HG02610 (cell line): ENCODE data around the gene NKPD1.
"Not testable (repeated sequence)": the region's sequence is repeated elsewhere in the genome, so short reads cannot be mapped to it uniquely, and the experiment has no call there.

Source experiments
- ATAC-seq: cut with Tn5 transposase; IDR thresholded peaks from one replicate; pipeline ENCODE4 v1.9.1; 2021; ENCODE audit warnings: mild to moderate bottlenecking, moderate library complexity; ENCODE audit not compliant: unreplicated experiment

Gene NKPD1

DNA sequence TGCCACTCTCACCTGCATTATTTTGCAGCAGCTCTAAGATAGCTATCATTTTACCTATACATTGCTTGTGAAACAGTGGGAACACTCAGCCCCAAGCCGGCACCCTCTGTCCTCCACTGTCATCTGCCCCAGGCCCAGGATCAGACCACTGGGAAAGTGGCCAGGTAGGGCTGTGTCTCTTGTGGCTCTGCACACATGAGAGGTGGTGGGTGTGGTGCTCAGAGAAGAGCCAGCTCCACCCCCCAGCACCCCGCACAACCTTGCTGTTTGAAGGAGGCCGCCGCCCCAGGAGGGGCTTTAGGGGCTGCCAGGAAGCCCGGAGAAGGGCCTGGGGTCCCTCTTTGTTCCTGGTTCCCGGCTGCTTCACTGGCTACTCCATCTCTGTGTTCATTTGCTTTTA, 41.2 kb downstream of the NKPD1 start:
- ATAC-seq, result no peak

DNA sequence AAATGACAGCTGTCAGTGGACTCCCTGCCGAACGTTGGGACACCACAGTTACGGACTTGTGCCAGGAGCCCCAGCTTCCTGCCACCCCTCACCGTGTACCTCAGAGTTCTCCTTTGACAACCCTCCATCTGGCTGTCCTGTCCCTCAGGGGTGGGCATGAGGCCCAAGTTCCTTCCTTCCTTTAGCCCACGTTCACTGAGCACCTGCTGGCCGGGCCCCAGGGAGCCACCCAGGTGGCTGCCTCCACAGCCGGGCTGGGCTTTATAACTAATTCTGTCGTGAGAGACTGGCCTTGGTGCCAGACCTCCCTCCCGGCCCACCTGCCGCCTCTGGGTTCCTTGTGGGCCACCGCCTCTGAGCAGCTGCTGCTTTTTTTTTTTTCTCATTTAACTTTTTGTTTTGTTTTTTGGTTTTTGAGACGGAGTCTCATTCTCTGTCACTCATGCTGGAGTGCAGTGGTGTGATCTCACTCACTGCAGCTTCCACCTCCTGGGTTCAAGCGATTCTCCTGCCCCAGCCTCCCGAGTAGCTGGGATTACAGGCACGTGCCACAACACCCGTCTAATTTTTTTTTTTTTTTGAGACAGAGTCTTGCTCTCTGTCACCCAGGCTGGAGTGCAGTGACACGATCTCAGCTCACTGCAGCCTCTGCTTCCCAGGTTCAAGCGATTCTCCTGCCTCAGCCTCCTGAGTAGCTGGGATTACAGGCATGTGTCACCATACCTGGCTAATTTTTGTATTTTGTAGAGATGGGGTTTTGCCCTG, 42.0 kb downstream of the NKPD1 start:
- ATAC-seq, result not testable (repeated sequence)

DNA sequence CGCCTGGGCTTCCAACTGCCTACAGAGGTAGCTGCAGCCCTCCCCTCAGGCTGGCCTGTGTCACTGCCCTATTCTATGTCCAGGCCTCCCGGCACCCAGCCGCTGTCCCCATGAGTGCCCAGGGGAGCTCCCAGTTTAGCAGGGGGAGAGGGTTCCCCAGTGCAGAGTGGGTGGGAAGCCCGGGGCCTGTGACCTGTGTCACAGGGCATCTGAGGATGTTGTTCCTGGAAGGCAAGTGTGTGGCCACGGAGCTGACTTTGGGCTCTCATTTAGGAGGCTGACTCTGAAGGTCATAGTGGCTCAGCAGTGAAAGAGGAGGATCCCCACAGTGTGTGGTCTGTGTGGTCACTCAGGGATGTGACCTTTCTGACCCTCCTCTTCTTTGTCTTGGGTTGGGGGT, 42.7 kb downstream of the NKPD1 start:
- no peak for ATAC-seq

DNA sequence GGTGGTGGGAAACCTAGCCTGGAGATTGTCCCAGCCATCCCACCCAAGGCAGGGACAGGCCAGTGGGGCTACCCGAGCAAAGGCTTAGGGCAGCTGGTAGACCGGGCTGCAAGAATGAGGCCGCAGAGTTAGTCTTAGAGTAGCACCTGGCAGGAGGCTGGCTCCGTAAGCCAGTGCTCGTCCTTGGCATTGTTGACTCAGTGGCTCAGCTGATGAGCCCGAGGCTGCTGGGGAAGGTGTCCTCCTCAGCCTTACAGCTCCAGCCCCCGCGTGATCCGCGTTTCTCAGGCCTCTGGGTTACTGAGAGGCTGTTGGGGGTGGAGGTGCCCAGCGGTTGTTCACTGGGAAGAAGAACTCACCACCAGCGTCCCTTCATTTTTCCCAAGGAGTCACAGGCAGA, 43.1 kb downstream of the NKPD1 start:
- ATAC-seq, result no peak

DNA sequence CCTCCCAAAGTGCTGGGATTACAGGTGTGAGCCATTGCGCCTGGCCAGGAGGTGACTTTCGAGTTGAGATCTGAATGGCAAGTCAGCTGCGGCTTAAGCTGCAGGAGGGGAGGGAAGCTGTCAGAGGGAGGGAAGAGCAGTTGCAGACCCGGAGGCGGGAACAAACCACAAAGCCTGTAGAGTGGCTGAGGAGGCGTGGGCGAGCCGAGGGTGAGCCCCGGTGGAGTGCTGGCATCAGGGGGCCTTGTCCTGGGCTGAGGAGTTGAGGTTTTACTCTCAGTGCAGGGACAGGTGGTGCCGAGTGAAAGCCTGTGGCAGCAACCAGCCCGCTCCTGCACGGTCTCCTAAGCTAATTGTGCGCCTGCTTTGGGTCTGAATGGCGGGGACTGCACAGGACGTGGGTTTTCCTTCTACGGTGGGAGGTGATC, 43.6 kb downstream of the NKPD1 start:
- ATAC-seq, result no peak

DNA sequence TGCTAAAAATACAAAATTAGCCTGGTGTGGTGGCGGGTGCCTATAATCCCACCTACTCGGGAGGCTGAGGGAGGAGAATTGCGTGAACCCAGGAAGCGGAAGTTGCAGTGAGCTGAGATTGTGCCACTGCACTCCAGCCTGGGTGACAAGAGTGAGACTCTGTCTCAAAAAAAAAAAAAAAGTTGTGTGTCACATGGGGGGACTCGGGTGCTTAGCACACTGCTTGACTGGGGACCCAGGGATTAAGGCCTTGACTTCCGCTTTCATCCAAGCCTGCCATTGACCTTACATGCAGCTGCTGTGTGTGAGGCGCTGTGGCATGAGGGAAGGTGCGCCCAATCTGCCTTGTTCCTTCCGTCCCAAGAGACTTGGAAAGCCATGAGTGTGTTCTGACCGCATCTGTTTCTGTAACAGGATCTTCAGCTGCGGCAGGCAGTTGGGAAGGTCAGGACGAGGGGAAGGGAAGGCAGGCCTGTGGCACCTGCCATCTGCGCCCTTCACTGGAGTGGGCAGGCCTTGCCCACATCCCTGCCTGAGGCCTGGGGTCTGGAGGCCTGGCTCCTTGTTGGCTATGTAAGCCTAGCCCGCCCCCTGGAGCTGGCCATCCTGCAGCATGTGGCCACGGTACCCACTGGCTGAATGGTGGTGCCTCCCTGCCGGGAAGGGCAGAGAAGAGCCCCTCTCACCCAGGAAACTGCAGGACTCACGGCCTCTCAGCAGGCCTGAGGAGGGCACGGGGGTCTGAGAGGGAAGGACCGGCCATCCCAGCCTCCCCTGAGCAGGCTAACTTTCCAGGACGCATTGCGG, 44.8 kb downstream of the NKPD1 start:
- ATAC-seq, result no peak

DNA sequence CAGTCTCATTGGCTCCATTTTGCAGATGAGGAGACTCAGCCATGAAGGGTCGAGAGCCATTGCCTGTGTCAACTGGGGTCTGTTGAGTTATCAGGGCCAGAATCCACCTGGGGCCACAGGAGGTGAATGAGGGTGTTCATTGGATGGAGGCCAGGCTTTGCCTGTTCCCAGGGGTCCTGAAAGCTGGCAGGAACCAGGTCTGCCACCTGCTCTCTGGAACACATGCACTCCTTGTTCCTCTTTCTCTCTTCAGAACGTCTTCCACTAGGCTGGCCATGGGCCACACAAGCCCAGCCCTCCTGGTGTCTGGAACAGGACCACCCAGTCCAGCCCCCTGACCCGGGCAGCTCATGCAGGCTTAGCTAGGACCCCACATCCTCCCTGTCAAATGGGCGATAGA, 46.7 kb downstream of the NKPD1 start:
- ATAC-seq, result no peak

DNA sequence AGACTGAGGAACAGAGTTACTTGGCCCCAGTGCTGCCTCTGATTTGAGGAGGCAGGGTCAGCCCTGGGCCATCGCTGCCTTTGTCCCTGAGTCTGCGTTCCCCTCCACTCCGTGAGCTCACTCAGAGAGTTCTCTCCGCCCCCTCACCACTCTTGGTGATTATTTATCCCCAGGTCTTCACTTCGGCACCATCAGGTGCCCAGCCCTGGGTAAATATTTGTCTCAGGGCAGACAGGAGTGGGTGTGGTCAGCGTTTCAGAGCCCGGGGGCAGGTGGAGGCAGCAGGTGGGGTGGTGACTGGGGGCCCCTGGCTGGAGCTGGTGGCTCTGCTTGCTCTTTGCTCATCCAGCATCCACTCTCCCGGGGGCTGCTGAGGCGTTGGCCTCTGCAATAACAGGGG, 47.2 kb downstream of the NKPD1 start:
- no peak for ATAC-seq

DNA sequence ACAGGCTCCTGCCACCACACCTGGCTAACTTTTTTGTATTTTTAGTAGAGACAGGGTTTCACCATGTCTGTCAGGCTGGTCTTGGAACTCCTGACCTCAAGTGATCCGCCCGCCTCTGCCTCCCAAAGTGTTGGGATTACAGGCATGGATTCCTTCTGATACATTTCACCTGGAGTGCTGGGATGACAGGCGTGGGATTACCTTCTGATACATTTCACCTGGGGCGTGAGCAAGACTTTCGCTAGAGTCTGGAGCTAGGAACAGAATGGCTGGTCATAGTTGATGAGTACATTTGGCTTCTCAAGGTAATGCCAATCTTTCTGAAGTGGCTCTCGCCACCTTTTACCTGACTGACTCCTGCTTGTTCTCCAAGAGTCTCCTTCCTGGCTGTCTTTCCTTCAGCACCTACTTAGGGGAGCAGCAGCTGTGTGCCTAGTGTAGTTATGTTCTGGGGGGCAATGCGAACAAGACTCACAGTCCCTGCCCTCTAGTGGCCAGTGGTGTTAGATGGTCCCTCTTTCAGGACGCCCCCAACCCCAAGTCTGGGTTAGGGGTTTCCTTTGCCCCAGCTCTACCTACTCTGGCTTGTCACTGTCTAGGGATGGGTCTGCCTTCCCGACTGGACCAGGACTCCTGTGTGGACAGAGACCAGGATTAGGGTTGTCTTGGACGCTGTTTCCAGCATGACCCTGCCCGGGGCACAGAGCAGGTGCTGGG, 48.5 kb downstream of the NKPD1 start:
- no peak for ATAC-seq
